Hepatocyte (in vitro differentiated cells): ENCODE measurements around the gene TPPP. TPM values are rescaled to one million over a fixed set of nuclear protein-coding genes. Genes with fewer than 3 reads are reported as not detected.

Experiments used
- DNase-seq: peaks from one replicate; pipeline ENCODE4 v3.0.0-alpha.2; 2016; ENCODE audit warnings: low spot score
- H2AFZ ChIP-seq: fragments of 200-600 bp; sonication (generic); 2 replicates; pipeline ENCODE4 v1.6.0; 2016; ENCODE audit warnings: antibody characterized with exemption, mild to moderate bottlenecking
- H3K27ac ChIP-seq: fragments of 200-600 bp; sonication (generic); 2 replicates; pipeline ENCODE4 v1.5.1; 2016; ENCODE audit warnings: mild to moderate bottlenecking
- H3K27me3 ChIP-seq: fragments of 200-600 bp; sonication (generic); 2 replicates; pipeline ENCODE4 v1.6.1; 2016
- H3K36me3 ChIP-seq: fragments of 200-600 bp; sonication (generic); replicated peaks from 2 replicates; pipeline ENCODE4 v1.5.1; 2016; ENCODE audit warnings: low read depth; ENCODE audit not compliant: insufficient read depth
- H3K4me1 ChIP-seq: fragments of 200-600 bp; sonication (generic); 2 replicates; pipeline ENCODE4 v1.5.1; 2016; ENCODE audit warnings: mild to moderate bottlenecking, moderate library complexity; ENCODE audit not compliant: insufficient read depth
- H3K4me2 ChIP-seq: fragments of 200-600 bp; sonication (generic); 2 replicates; pipeline ENCODE4 v1.6.0; 2016
- H3K4me3 ChIP-seq: fragments of 200-600 bp; sonication (generic); 2 replicates; pipeline ENCODE4 v1.5.1; 2016; ENCODE audit warnings: mild to moderate bottlenecking
- H3K79me2 ChIP-seq: fragments of 200-600 bp; sonication (generic); 2 replicates; pipeline ENCODE4 v1.6.0; 2017; ENCODE audit warnings: mild to moderate bottlenecking
- H3K9me2 ChIP-seq: fragments of 200-600 bp; sonication (generic); replicated peaks from 2 replicates; pipeline ENCODE4 v1.6.0; 2017; ENCODE audit warnings: mild to moderate bottlenecking; ENCODE audit not compliant: insufficient read depth
- H3K9me3 ChIP-seq: fragments of 200-600 bp; sonication (generic); 2 replicates; pipeline ENCODE4 v1.5.1; 2016; ENCODE audit warnings: low read depth, mild to moderate bottlenecking
- H4K20me1 ChIP-seq: fragments of 200-600 bp; sonication (generic); 2 replicates; pipeline ENCODE4 v1.6.0; 2016; ENCODE audit warnings: mild to moderate bottlenecking; ENCODE audit not compliant: insufficient read depth, poor library complexity, severe bottlenecking
- EZH2 ChIP-seq: fragments of 200-600 bp; sonication (generic); IDR thresholded peaks from 2 replicates; pipeline ENCODE4 v1.6.1; 2016; ENCODE audit warnings: antibody characterized with exemption, mild to moderate bottlenecking, borderline replicate concordance
- EZH2phosphoT487 ChIP-seq: fragments of 200-600 bp; sonication (generic); IDR thresholded peaks from one replicate; pipeline ENCODE4 v1.6.1; 2018; ENCODE audit warnings: antibody characterized with exemption, mild to moderate bottlenecking, low read depth, moderate library complexity; ENCODE audit not compliant: unreplicated experiment, severe bottlenecking
- WGBS: methylation state at CpG from one replicate; pipeline ENCODE4 v1.1.6; 2016; ENCODE audit warnings: low lambda C conversion rate; ENCODE audit errors: missing lambda C conversion rate; 5-methylcytosine and 5-hydroxymethylcytosine counted together
- polyA plus RNA-seq: library from polyadenylated mRNA; unstranded; fragments of >200 nt; fragmentation: Nextera tagmentation; extraction: Ambion mirVana; gene quantifications from 2 replicates; pipeline ENCODE4 v1.2.1, GENCODE V29; 2016
- total RNA-seq: library from RNA; depleted of rRNA; stranded (reverse); fragments of >200 nt; gene quantifications from 2 replicates; pipeline ENCODE4 v1.2.3, GENCODE V29; 2014
- TF ChIP-seq, protein P1 (sequence below): fragments of 200-600 bp; sonication (generic); IDR thresholded peaks from 2 replicates; pipeline ENCODE4 v1.5.1; 2016; ENCODE audit warnings: antibody characterized with exemption, mild to moderate bottlenecking; ENCODE audit not compliant: poor library complexity

The TPPP gene
- total and polyA plus RNA-seq, 2 experiments from 2014 or later: 2.0 to 4.3 TPM

DNA sequence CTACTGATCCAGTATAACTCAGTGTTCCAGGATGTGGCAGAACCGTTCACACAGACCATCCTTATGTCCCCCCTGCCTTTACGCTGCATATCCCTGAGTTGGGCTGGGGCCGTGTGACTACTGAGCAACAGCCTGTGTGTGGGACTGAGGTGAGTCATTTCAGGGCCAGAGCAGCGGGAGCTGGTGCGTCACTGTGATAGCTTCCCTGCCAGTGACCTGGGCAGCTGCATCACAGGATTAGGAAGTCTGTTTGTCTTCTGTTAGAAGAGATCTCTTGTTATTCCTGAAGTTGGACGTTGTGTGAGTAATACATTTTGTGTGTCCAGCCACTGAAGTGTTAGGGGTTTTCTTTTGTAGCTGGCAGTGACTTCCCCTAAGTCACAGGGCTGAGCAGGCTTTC, 35.6 kb downstream of the TPPP start:
- H3K79me2 ChIP-seq: no peaks in the 10 kb centered on the region
- no peak for DNase-seq
- no peak overlapping the region for H3K4me2 ChIP-seq
- no peaks in the 10 kb centered on the region for H3K9me2 ChIP-seq
- H3K4me1 ChIP-seq: no peaks in the 10 kb centered on the region
- no peaks in the 10 kb centered on the region for H3K9me3 ChIP-seq
- no peak overlapping the region for H3K4me3 ChIP-seq
- H3K27me3 ChIP-seq: no peaks in the 10 kb centered on the region
- TF ChIP-seq EZH2 (no peak), EZH2phosphoT487 (no peak)
- TF ChIP-seq, protein P1, sequence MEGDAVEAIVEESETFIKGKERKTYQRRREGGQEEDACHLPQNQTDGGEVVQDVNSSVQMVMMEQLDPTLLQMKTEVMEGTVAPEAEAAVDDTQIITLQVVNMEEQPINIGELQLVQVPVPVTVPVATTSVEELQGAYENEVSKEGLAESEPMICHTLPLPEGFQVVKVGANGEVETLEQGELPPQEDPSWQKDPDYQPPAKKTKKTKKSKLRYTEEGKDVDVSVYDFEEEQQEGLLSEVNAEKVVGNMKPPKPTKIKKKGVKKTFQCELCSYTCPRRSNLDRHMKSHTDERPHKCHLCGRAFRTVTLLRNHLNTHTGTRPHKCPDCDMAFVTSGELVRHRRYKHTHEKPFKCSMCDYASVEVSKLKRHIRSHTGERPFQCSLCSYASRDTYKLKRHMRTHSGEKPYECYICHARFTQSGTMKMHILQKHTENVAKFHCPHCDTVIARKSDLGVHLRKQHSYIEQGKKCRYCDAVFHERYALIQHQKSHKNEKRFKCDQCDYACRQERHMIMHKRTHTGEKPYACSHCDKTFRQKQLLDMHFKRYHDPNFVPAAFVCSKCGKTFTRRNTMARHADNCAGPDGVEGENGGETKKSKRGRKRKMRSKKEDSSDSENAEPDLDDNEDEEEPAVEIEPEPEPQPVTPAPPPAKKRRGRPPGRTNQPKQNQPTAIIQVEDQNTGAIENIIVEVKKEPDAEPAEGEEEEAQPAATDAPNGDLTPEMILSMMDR: no peak
- no peak overlapping the region for H3K27ac ChIP-seq
- H2AFZ ChIP-seq: no peak overlapping the region
- H4K20me1 ChIP-seq: no peaks in the 10 kb centered on the region
- 88% methylated on average over 6 of the region's 6 CpGs for WGBS
- H3K36me3 ChIP-seq: no peaks in the 10 kb centered on the region

- no peaks in the 10 kb centered on the region for H3K36me3 ChIP-seq
- no peak overlapping the region for H3K27ac ChIP-seq
- DNase-seq: no peak
- H3K27me3 ChIP-seq: no peaks in the 10 kb centered on the region
- TF ChIP-seq, protein P1: no peak
- TF ChIP-seq EZH2phosphoT487 (no peak), EZH2 (no peak)
- WGBS: 93% methylated on average over 7 of the region's 13 CpGs
- H3K4me2 ChIP-seq: no peak overlapping the region
- no peaks in the 10 kb centered on the region for H3K9me2 ChIP-seq
- no peak overlapping the region for H3K4me3 ChIP-seq
- H2AFZ ChIP-seq: no peak overlapping the region
- H3K4me1 ChIP-seq: no peaks in the 10 kb centered on the region
- no peaks in the 10 kb centered on the region for H3K79me2 ChIP-seq
- no peaks in the 10 kb centered on the region for H3K9me3 ChIP-seq
- no peaks in the 10 kb centered on the region for H4K20me1 ChIP-seq
These were observed 37.7 kb downstream of the TPPP start for GRCh38 chr5:655406-655805.

- 95% methylated on average over 17 of the region's 17 CpGs for WGBS
- Histone ChIP-seq H3K79me2 (no peaks in the 10 kb centered on the region), H3K4me2 (no peak overlapping the region), H3K4me3 (no peak overlapping the region), H4K20me1 (no peaks in the 10 kb centered on the region), H3K9me2 (no peaks in the 10 kb centered on the region), H3K4me1 (no peaks in the 10 kb centered on the region), H3K9me3 (no peaks in the 10 kb centered on the region), H3K36me3 (no peaks in the 10 kb centered on the region), H3K27me3 (no peaks in the 10 kb centered on the region), H2AFZ (no peak overlapping the region), H3K27ac (no peak overlapping the region)
- no peak for DNase-seq
- TF ChIP-seq, protein P1: no peak
- TF ChIP-seq EZH2phosphoT487 (no peak), EZH2 (no peak)
These were observed 38.9 kb downstream of the TPPP start for GRCh38 chr5:654071-654778.
